NCI-H2171 (cell line): ENCODE measurements around the gene PXDN.

Experiments
- DNase-seq: peaks from one replicate; lab custom pipeline; 2025; lab: John Stamatoyannopoulos, UW

Gene PXDN

GRCh38 chr2:1663621-1664020 lies 80.7 kb downstream of the PXDN start:
- DNase-seq: no peak

- no peak for DNase-seq
Measured at GRCh38 chr2:1662606-1663180, 81.6 kb downstream of the PXDN start.

GRCh38 chr2:1661891-1662605 lies 82.3 kb downstream of the PXDN start:
- no peak for DNase-seq

GRCh38 chr2:1660656-1661640 lies 83.4 kb downstream of the PXDN start:
- no peak for DNase-seq

- DNase-seq: no peak
Measured at GRCh38 chr2:1659951-1660565, 84.3 kb downstream of the PXDN start.

- no peak for DNase-seq
Measured at GRCh38 chr2:1658394-1659151, 85.7 kb downstream of the PXDN start.

GRCh38 chr2:1656961-1657841 lies 87.1 kb downstream of the PXDN start:
- DNase-seq: no peak

- no peak for DNase-seq
Measured at GRCh38 chr2:1656326-1656960, 87.9 kb downstream of the PXDN start.

- no peak for DNase-seq
Measured at GRCh38 chr2:1655461-1655860, 88.9 kb downstream of the PXDN start.

- no peak for DNase-seq
Measured at GRCh38 chr2:1654696-1655374, 89.5 kb downstream of the PXDN start.

- no peak for DNase-seq
Measured at GRCh38 chr2:1653956-1654695, 90.2 kb downstream of the PXDN start.

- DNase-seq: no peak
Measured at GRCh38 chr2:1652034-1652790, 92.1 kb downstream of the PXDN start.

- DNase-seq: no peak
Measured at GRCh38 chr2:1651121-1652033, 92.9 kb downstream of the PXDN start.

GRCh38 chr2:1650085-1650872 lies 94.0 kb downstream of the PXDN start:
- no peak for DNase-seq

- DNase-seq: no peak
Measured at GRCh38 chr2:1649103-1650084, 94.9 kb downstream of the PXDN start.
